Neural progenitor cell (in vitro differentiated cells): ENCODE results near the gene CEP170B.
A peak's percentile ranks its signal among the peaks of the same experiment; 100 is the strongest.

Source experiments
- CTCF ChIP-seq: fragments of 200-600 bp; sonication (generic); IDR thresholded peaks from 2 replicates; pipeline ENCODE4 v1.5.1; 2017; ENCODE audit warnings: antibody characterized with exemption, mild to moderate bottlenecking
- EZH2 ChIP-seq: fragments of 200-600 bp; sonication (generic); IDR thresholded peaks from 2 replicates; pipeline ENCODE4 v1.6.1; 2017; ENCODE audit warnings: antibody characterized with exemption, mild to moderate bottlenecking, moderate library complexity
- EZH2phosphoT487 ChIP-seq: fragments of 200-600 bp; sonication (generic); IDR thresholded peaks from 2 replicates; pipeline ENCODE4 v1.6.1; 2017; ENCODE audit warnings: antibody characterized with exemption

GRCh38 chr14:104827177-104828055 lies 37.7 kb upstream of the CEP170B start:
- TF ChIP-seq CTCF (peak; percentile 73), EZH2 (no peak), EZH2phosphoT487 (no peak)
